ENCODE measurements around the gene PCSK6. TPM values are rescaled to one million over a fixed set of nuclear protein-coding genes. Genes with fewer than 3 reads are reported as not detected.

Gene PCSK6
- total and polyA plus RNA-seq, 2 experiments from 2014 or later: 4.8 to 6.4 TPM

DNA sequence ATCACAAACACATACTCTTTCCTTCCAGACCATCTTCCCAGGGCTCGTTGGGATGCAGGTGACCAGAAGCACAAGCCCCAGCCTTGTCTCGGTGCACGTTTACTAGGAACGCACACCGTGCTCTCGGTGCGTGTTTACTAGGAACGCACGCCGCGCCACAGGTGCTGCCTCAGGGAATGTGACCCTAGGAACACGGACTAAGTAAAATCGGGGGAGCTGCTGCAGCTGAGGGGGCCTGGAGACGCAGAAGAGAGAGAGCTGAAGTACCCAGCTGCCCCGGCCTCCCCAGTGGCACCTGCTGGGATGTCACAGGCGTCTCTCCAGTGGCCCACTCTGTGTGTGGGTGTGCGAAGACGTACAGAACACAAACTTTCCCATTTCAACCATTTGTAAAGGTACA lies 103.5 kb downstream of the PCSK6 start:
- Histone ChIP-seq H3K27ac (no peak overlapping the region), H3K4me1 (ENCODE audit: low read depth) (no peaks in the 10 kb centered on the region)
- TF ChIP-seq, protein P1, sequence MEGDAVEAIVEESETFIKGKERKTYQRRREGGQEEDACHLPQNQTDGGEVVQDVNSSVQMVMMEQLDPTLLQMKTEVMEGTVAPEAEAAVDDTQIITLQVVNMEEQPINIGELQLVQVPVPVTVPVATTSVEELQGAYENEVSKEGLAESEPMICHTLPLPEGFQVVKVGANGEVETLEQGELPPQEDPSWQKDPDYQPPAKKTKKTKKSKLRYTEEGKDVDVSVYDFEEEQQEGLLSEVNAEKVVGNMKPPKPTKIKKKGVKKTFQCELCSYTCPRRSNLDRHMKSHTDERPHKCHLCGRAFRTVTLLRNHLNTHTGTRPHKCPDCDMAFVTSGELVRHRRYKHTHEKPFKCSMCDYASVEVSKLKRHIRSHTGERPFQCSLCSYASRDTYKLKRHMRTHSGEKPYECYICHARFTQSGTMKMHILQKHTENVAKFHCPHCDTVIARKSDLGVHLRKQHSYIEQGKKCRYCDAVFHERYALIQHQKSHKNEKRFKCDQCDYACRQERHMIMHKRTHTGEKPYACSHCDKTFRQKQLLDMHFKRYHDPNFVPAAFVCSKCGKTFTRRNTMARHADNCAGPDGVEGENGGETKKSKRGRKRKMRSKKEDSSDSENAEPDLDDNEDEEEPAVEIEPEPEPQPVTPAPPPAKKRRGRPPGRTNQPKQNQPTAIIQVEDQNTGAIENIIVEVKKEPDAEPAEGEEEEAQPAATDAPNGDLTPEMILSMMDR (IDR thresholded peaks at IDR 0.05; ENCODE audit: low read depth, low read length): no peak

DNA sequence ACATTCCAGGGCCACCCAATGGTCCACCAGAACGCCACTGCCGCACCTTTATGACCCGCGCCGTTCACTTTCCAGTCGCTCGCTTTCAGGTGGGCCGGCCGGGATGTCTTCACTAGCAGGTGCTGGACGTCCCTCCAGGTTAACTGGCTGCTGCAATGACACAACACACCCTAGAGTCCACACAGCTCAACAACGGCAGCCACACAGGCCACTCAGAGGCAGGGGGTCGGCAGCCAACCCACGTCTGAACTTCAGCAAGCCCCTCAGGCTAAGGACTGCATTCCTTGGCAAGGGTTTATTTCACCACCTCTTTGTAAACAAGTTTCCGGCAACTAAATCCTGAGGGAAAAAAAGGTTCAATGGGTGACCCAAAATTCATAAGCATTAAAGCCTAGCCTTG lies 105.2 kb downstream of the PCSK6 start:
- Histone ChIP-seq H3K4me1 (ENCODE audit: low read depth) (no peaks in the 10 kb centered on the region), H3K27me3 (no peaks in the 10 kb centered on the region), H3K36me3 (no peaks in the 10 kb centered on the region), H3K4me3 (no peak overlapping the region), H3K9me3 (ENCODE audit: low read depth) (no peaks in the 10 kb centered on the region), H3K27ac (no peak overlapping the region)
- DNase-seq (ENCODE audit: low read depth in 1 of 2, low spot score in 1 of 2): no peak
- TF ChIP-seq, protein P1 (IDR thresholded peaks at IDR 0.05; ENCODE audit: low read depth, low read length): no peak

More for the DNA sequence above, 103.5 kb downstream of the PCSK6 start:
- Histone ChIP-seq H3K9me3 (ENCODE audit: low read depth) (no peaks in the 10 kb centered on the region), H3K27me3 (no peaks in the 10 kb centered on the region), H3K4me3 (no peak overlapping the region), H3K36me3 (no peaks in the 10 kb centered on the region)
- DNase-seq (ENCODE audit: low read depth in 1 of 2, low spot score in 1 of 2): no peak

DNA sequence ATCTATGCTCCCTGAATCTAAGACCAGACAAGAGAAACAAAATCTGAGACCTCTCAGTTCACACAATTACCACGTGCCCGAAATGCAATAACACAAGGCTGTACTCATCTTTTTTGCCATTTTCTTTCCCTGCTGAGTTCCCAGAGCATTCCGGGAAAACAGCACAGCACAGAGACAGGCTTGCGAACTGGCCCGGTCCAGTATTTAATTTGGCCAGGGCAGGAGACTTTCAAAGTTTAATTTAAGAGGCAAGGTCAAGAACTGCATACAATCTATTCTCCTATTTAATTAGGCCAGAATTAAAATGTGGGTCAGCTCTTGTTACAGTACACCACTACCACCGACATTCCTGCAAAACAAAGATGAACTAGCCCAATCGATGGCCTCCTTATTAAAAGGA lies 107.0 kb downstream of the PCSK6 start:
- H3K4me1 ChIP-seq (ENCODE audit: low read depth): no peaks in the 10 kb centered on the region
- H3K4me3 ChIP-seq: no peak overlapping the region
- DNase-seq (ENCODE audit: low read depth in 1 of 2, low spot score in 1 of 2): no peak
- TF ChIP-seq, protein P1 (IDR thresholded peaks at IDR 0.05; ENCODE audit: low read depth, low read length): no peak
- no peaks in the 10 kb centered on the region for H3K27me3 ChIP-seq
- no peaks in the 10 kb centered on the region for H3K36me3 ChIP-seq
- H3K27ac ChIP-seq: no peak overlapping the region
- H3K9me3 ChIP-seq (ENCODE audit: low read depth): no peaks in the 10 kb centered on the region

DNA sequence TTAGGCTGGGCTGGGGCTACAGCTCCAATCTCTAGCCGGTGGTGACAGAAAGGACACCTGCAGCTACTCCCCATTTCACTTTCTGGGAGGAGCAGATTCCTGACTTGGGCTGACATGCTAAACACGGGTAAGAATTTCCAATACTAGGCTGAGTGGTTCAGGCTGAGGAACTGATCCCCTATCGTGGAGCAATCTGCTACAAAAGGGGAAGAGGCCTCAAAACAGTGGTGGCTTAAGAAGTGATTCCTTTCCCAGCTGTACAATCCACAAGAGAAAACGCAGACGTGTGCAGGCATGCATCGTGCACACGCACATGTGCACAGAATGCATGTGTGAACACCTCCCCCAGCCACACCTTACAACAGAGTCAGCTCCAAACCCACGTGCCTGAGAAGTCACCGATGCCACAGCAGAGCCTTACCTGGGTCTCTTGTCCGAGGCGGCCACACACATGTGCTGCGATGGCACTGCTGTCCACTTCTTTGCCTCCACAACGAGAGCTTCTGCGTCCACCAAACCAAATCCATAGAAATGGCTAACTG lies 107.8 kb downstream of the PCSK6 start:
- Histone ChIP-seq H3K4me3 (no peak overlapping the region), H3K27me3 (no peaks in the 10 kb centered on the region), H3K4me1 (ENCODE audit: low read depth) (no peaks in the 10 kb centered on the region), H3K36me3 (no peaks in the 10 kb centered on the region), H3K27ac (no peak overlapping the region), H3K9me3 (ENCODE audit: low read depth) (no peaks in the 10 kb centered on the region)
- no peak for DNase-seq (ENCODE audit: low read depth in 1 of 2, low spot score in 1 of 2)
- TF ChIP-seq, protein P1 (IDR thresholded peaks at IDR 0.05; ENCODE audit: low read depth, low read length): no peak

DNA sequence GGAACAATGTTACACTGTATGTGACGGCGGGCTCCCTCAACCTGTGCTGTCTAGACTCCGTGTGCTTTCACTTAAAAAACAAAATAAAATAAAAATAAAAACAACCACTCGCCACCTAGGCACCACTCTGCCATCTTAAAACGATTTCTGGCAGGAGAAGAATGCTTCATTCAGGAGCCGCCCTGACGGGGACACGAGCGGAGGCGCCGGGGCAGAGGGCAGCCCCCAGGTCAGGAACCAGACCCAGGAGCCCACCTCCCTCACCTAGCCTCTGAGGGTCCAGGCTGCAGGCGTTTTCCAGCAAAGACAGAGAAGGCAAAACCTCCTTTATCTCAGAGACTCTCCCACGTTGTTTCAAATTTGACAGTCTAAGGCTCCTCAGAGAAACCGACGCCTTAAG lies 109.4 kb downstream of the PCSK6 start:
- DNase-seq (ENCODE audit: low read depth in 1 of 2, low spot score in 1 of 2): no peak
- H3K27me3 ChIP-seq: no peaks in the 10 kb centered on the region
- no peaks in the 10 kb centered on the region for H3K36me3 ChIP-seq
- H3K4me1 ChIP-seq (ENCODE audit: low read depth): no peaks in the 10 kb centered on the region
- TF ChIP-seq, protein P1 (IDR thresholded peaks at IDR 0.05; ENCODE audit: low read depth, low read length): no peak
- H3K4me3 ChIP-seq: no peak overlapping the region
- no peak overlapping the region for H3K27ac ChIP-seq
- no peaks in the 10 kb centered on the region for H3K9me3 ChIP-seq (ENCODE audit: low read depth)

DNA sequence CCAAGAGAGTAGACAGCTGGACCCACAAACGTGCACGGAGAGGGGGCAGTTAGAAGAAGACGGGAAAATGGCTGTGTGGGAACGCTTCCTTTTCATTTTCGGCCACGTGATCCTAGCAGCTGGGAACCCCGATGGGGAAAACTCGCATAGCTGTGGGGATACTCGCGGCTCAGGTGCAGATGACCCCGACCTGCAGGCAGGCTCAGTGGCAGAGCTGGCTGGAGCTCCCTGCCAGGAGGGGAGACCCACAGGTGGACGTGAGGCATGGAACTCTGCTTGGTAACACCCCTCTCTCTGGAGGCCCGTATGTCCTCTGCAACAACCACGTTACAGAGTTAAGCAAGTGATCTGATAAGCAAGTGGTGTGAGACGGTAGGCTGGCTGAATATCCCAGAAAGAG lies 109.9 kb downstream of the PCSK6 start:
- Histone ChIP-seq H3K4me3 (no peak overlapping the region), H3K27me3 (no peaks in the 10 kb centered on the region), H3K9me3 (ENCODE audit: low read depth) (no peaks in the 10 kb centered on the region), H3K36me3 (no peaks in the 10 kb centered on the region), H3K4me1 (ENCODE audit: low read depth) (no peaks in the 10 kb centered on the region), H3K27ac (no peak overlapping the region)
- TF ChIP-seq, protein P1 (IDR thresholded peaks at IDR 0.05; ENCODE audit: low read depth, low read length): no peak
- no peak for DNase-seq (ENCODE audit: low read depth in 1 of 2, low spot score in 1 of 2)

All from cardiac muscle cell (in vitro differentiated cells and primary cell).